ENCODE data around the gene ARRB1.

The ARRB1 gene

GRCh38 chr11:75356613-75357012 lies 5.2 kb upstream of the ARRB1 start:
- Mint-ChIP-seq H3K9me3 (no peaks in the 10 kb centered on the region), H3K4me3 (no peak overlapping the region), H3K27me3 (no peaks in the 10 kb centered on the region), H3K4me1 (ENCODE audit: low read depth in 2 of 2) (peaks cover 10 to 19% of the 10 kb centered on the region in 2 donors), H3K36me3 (ENCODE audit: insufficient read depth) (peaks cover 3% of the 10 kb centered on the region), H3K27ac (no peak overlapping the region)
- no peak for DNase-seq
- ATAC-seq (replicated peaks), result no peak

- H3K4me3 Mint-ChIP-seq, result no peak overlapping the region
- H3K4me1 Mint-ChIP-seq (ENCODE audit: low read depth in 2 of 2), result peaks cover 19 to 29% of the 10 kb centered on the region in 2 donors
- ATAC-seq (replicated peaks), result no peak
- peaks cover 9% of the 10 kb centered on the region for H3K36me3 Mint-ChIP-seq (ENCODE audit: insufficient read depth)
- no peak overlapping the region for H3K27ac Mint-ChIP-seq
- H3K27me3 Mint-ChIP-seq, result no peaks in the 10 kb centered on the region
- no peaks in the 10 kb centered on the region for H3K9me3 Mint-ChIP-seq
- DNase-seq, result no peak
Measured at GRCh38 chr11:75355051-75355450, 3.6 kb upstream of the ARRB1 start.

GRCh38 chr11:75352588-75353206 lies 1.2 kb upstream of the ARRB1 start:
- Mint-ChIP-seq H3K9me3 (no peaks in the 10 kb centered on the region), H3K27ac (peak overlapping the region; percentile 84 to 93), H3K36me3 (ENCODE audit: insufficient read depth) (peaks cover 9% of the 10 kb centered on the region), H3K27me3 (no peaks in the 10 kb centered on the region), H3K4me1 (ENCODE audit: low read depth in 2 of 2) (peaks cover 35 to 51% of the 10 kb centered on the region in 2 donors), H3K4me3 (peak overlapping the region; percentile 78 to 89)
- no peak for DNase-seq
- no peak for ATAC-seq (replicated peaks)

- Mint-ChIP-seq H3K4me3 (peak overlapping the region; percentile 78 to 89), H3K4me1 (ENCODE audit: low read depth in 2 of 2) (peaks cover 35 to 52% of the 10 kb centered on the region in 2 donors), H3K9me3 (no peaks in the 10 kb centered on the region), H3K36me3 (ENCODE audit: insufficient read depth) (peaks cover 9% of the 10 kb centered on the region), H3K27ac (peak overlapping the region; percentile 84 to 93), H3K27me3 (no peaks in the 10 kb centered on the region)
- DNase-seq (peak; percentile 53 to 59 (median 57)), ATAC-seq (replicated peaks) (peak; percentile 76)
Measured at GRCh38 chr11:75351791-75352587, 528 bp upstream of the ARRB1 start.

- peak overlapping the region; percentile 84 to 93 for H3K27ac Mint-ChIP-seq
- H3K9me3 Mint-ChIP-seq, result no peaks in the 10 kb centered on the region
- peaks cover 43 to 62% of the 10 kb centered on the region in 2 donors for H3K4me1 Mint-ChIP-seq (ENCODE audit: low read depth in 2 of 2)
- H3K4me3 Mint-ChIP-seq, result peak overlapping the region; percentile 78 to 89
- peak; percentile 44 for ATAC-seq (replicated peaks)
- DNase-seq, result peak; percentile 13 to 29 (median 16)
- peaks cover 9% of the 10 kb centered on the region for H3K36me3 Mint-ChIP-seq (ENCODE audit: insufficient read depth)
- H3K27me3 Mint-ChIP-seq, result no peaks in the 10 kb centered on the region
Measured at GRCh38 chr11:75350743-75351540, 519 bp downstream of the ARRB1 start.

GRCh38 chr11:75350122-75350742 lies 1.2 kb downstream of the ARRB1 start:
- DNase-seq (no peak), ATAC-seq (replicated peaks) (no peak)
- Mint-ChIP-seq H3K36me3 (ENCODE audit: insufficient read depth) (peaks cover 9% of the 10 kb centered on the region), H3K9me3 (no peaks in the 10 kb centered on the region), H3K27ac (peak overlapping the region; percentile 84 to 93), H3K27me3 (no peaks in the 10 kb centered on the region), H3K4me1 (ENCODE audit: low read depth in 2 of 2) (peaks cover 44 to 64% of the 10 kb centered on the region in 2 donors), H3K4me3 (peak overlapping the region; percentile 78 to 89)

GRCh38 chr11:75349521-75350116 lies 1.8 kb downstream of the ARRB1 start:
- H3K36me3 Mint-ChIP-seq (ENCODE audit: insufficient read depth), result peaks cover 9% of the 10 kb centered on the region
- DNase-seq (no peak), ATAC-seq (replicated peaks) (no peak)
- peak overlapping the region; percentile 84 to 93 for H3K27ac Mint-ChIP-seq
- no peaks in the 10 kb centered on the region for H3K27me3 Mint-ChIP-seq
- H3K4me3 Mint-ChIP-seq, result peak overlapping the region; percentile 78 to 89
- peaks cover 47 to 67% of the 10 kb centered on the region in 2 donors for H3K4me1 Mint-ChIP-seq (ENCODE audit: low read depth in 2 of 2)
- no peaks in the 10 kb centered on the region for H3K9me3 Mint-ChIP-seq

GRCh38 chr11:75347781-75348566 lies 3.5 kb downstream of the ARRB1 start:
- Mint-ChIP-seq H3K4me3 (no peak overlapping the region), H3K4me1 (ENCODE audit: low read depth in 2 of 2) (peaks cover 53 to 68% of the 10 kb centered on the region in 2 donors), H3K9me3 (no peaks in the 10 kb centered on the region), H3K27me3 (no peaks in the 10 kb centered on the region), H3K27ac (peak overlapping the region; percentile 8 to 65), H3K36me3 (ENCODE audit: insufficient read depth) (peaks cover 9% of the 10 kb centered on the region)
- no peak for ATAC-seq (replicated peaks)
- DNase-seq, result no peak

- H3K4me3 Mint-ChIP-seq, result no peak overlapping the region
- peaks cover 9% of the 10 kb centered on the region for H3K36me3 Mint-ChIP-seq (ENCODE audit: insufficient read depth)
- H3K9me3 Mint-ChIP-seq, result no peaks in the 10 kb centered on the region
- H3K27me3 Mint-ChIP-seq, result no peaks in the 10 kb centered on the region
- ATAC-seq (replicated peaks) (no peak), DNase-seq (no peak)
- H3K27ac Mint-ChIP-seq, result peak overlapping the region; percentile 8 to 64
- H3K4me1 Mint-ChIP-seq (ENCODE audit: low read depth in 2 of 2), result peaks cover 52 to 68% of the 10 kb centered on the region in 2 donors
Measured at GRCh38 chr11:75346912-75347647, 4.4 kb downstream of the ARRB1 start.

GRCh38 chr11:75346296-75346695 lies 5.2 kb downstream of the ARRB1 start:
- H3K27ac Mint-ChIP-seq, result peak overlapping the region; percentile 8 to 64
- no peak for DNase-seq
- H3K4me1 Mint-ChIP-seq (ENCODE audit: low read depth in 2 of 2), result peaks cover 60 to 71% of the 10 kb centered on the region in 2 donors
- no peak for ATAC-seq (replicated peaks)
- no peak overlapping the region for H3K4me3 Mint-ChIP-seq
- no peaks in the 10 kb centered on the region for H3K27me3 Mint-ChIP-seq
- H3K36me3 Mint-ChIP-seq (ENCODE audit: insufficient read depth), result peaks cover 9% of the 10 kb centered on the region
- H3K9me3 Mint-ChIP-seq, result no peaks in the 10 kb centered on the region

GRCh38 chr11:75345455-75346160 lies 5.9 kb downstream of the ARRB1 start:
- Mint-ChIP-seq H3K27me3 (no peaks in the 10 kb centered on the region), H3K27ac (peak overlapping the region; percentile 8 to 64), H3K9me3 (no peaks in the 10 kb centered on the region), H3K4me3 (no peak overlapping the region), H3K36me3 (ENCODE audit: insufficient read depth) (peaks cover 4% of the 10 kb centered on the region), H3K4me1 (ENCODE audit: low read depth in 2 of 2) (peaks cover 61 to 72% of the 10 kb centered on the region in 2 donors)
- no peak for DNase-seq
- no peak for ATAC-seq (replicated peaks)

Data from effector memory CD8-positive, alpha-beta T cell (primary cell).